CD4-positive, alpha-beta T cell treated with Interleukin-17A for 1 hour (primary cell): ENCODE results near the gene ACSL6.

ENCODE experiments used
- DNase-seq: peaks from one replicate; pipeline ENCODE4 v3.0.0-alpha.2; 2020

Gene ACSL6

GRCh38 chr5:131998431-131999040, 12.9 kb downstream of the ACSL6 start:
- DNase-seq: no peak

- DNase-seq: no peak
These were observed 13.7 kb downstream of the ACSL6 start for GRCh38 chr5:131997727-131998117.

GRCh38 chr5:131997026-131997726, 14.3 kb downstream of the ACSL6 start:
- no peak for DNase-seq

GRCh38 chr5:131996210-131997025, 15.0 kb downstream of the ACSL6 start:
- DNase-seq: no peak

GRCh38 chr5:131994533-131995226, 16.8 kb downstream of the ACSL6 start:
- DNase-seq: no peak

- DNase-seq: no peak
These were observed 17.4 kb downstream of the ACSL6 start for GRCh38 chr5:131994090-131994489.

GRCh38 chr5:131993676-131994075, 17.8 kb downstream of the ACSL6 start:
- DNase-seq: no peak

GRCh38 chr5:131992370-131992769, 19.1 kb downstream of the ACSL6 start:
- DNase-seq: no peak

GRCh38 chr5:131991593-131992324, 19.7 kb downstream of the ACSL6 start:
- no peak for DNase-seq

- no peak for DNase-seq
These were observed 20.7 kb downstream of the ACSL6 start for GRCh38 chr5:131990716-131991115.

GRCh38 chr5:131988601-131989000, 22.9 kb downstream of the ACSL6 start:
- DNase-seq: no peak

GRCh38 chr5:131987251-131987650, 24.2 kb downstream of the ACSL6 start:
- no peak for DNase-seq

GRCh38 chr5:131986161-131986912, 25.1 kb downstream of the ACSL6 start:
- DNase-seq: no peak

- no peak for DNase-seq
These were observed 26.3 kb downstream of the ACSL6 start for GRCh38 chr5:131984956-131985665.

- DNase-seq: no peak
These were observed 28.1 kb downstream of the ACSL6 start for GRCh38 chr5:131983244-131983771.

- DNase-seq: no peak
These were observed 29.9 kb downstream of the ACSL6 start for GRCh38 chr5:131981516-131981915.

- DNase-seq: no peak
These were observed 30.8 kb downstream of the ACSL6 start for GRCh38 chr5:131980696-131981095.

GRCh38 chr5:131979816-131980215, 31.6 kb downstream of the ACSL6 start:
- DNase-seq: no peak

GRCh38 chr5:131977212-131977604, 34.2 kb downstream of the ACSL6 start:
- DNase-seq: no peak

- DNase-seq: no peak
These were observed 34.8 kb downstream of the ACSL6 start for GRCh38 chr5:131976414-131977211.
